ENCODE results near the gene UBE2J2. TPM values are rescaled to one million over a fixed set of nuclear protein-coding genes. Genes with fewer than 3 reads are reported as not detected.

UBE2J2 gene
- total and polyA plus RNA-seq, 2 of the 8 experiments (the other 6 are each of a cell fraction or from before 2014, with no cell fraction given) = 33.6 to 67.9 TPM

- H2AK5ac ChIP-seq (ENCODE audit: low read depth, low read length) = no peak overlapping the region
- H3K9me3 ChIP-seq (ENCODE audit: insufficient read depth in 2 of 2, low read depth in 1 of 2, low read length in 1 of 2) = peaks cover 0 to 8% of the 10 kb centered on the region in 2 experiments; a peak in 2 of 4 replicates
- no peak for FAIRE-seq
- H2BK5ac ChIP-seq (ENCODE audit: low read depth, low read length) = no peak overlapping the region
- H3K23ac ChIP-seq (ENCODE audit: insufficient read length) = no peak overlapping the region
- H4K8ac ChIP-seq (ENCODE audit: extremely low read depth, insufficient read depth, low read length) = no peak overlapping the region
- H3K27me3 ChIP-seq (replicated peaks in 1 of 4; ENCODE audit: control insufficient read depth in 3 of 4, extremely low read depth in 1 of 4, insufficient read depth in 3 of 4, low read length in 3 of 4) = no peaks in the 10 kb centered on the region
- H3K27ac ChIP-seq (ENCODE audit: low read depth, low read length) = no peak overlapping the region
- no peak overlapping the region for H4K91ac ChIP-seq (replicated peaks; ENCODE audit: insufficient read length, low read length)
- no peak overlapping the region for H2BK15ac ChIP-seq (ENCODE audit: low read length)
- no peak overlapping the region for H3K4me3 ChIP-seq (ENCODE audit: extremely low read depth in 1 of 4, insufficient read depth in 2 of 4, low read depth in 3 of 4, low read length in 4 of 4)
- H3K14ac ChIP-seq (ENCODE audit: insufficient read length) = no peak overlapping the region
- H3K23me2 ChIP-seq (ENCODE audit: low read depth, low read length) = peaks cover 7% of the 10 kb centered on the region
- H4K5ac ChIP-seq (ENCODE audit: insufficient read length, low read depth, low read length) = no peak overlapping the region
- H3K4ac ChIP-seq (replicated peaks; ENCODE audit: insufficient read length, low read depth, low read length) = no peak overlapping the region
- DNase-seq (ENCODE audit: low read depth in 1 of 2, low spot score in 2 of 2) = no peak
- no peak overlapping the region for H2AFZ ChIP-seq (ENCODE audit: low read length)
- H3K4me1 ChIP-seq (replicated peaks in 1 of 4; ENCODE audit: control insufficient read depth in 3 of 4, insufficient read depth in 4 of 4, low read length in 3 of 4) = peaks cover 0 to 6% (median under 1%) of the 10 kb centered on the region in 4 experiments; a peak in 4 of 7 replicates
- WGBS, 2 experiments (ENCODE audit: extremely low coverage in 1 of 2, insufficient coverage in 1 of 2, insufficient read length in 1 of 2, insufficient replicate concordance in 2 of 2, low coverage in 1 of 2, low lambda C conversion rate in 2 of 2, missing lambda C conversion rate in 1 of 2) = 99% methylated on average over 27 of the region's 30 CpGs; no CpG with 5 or more reads in 1 of the 2 experiments
- no peak overlapping the region for H3K9ac ChIP-seq (replicated peaks in 1 of 4; ENCODE audit: extremely low read depth in 1 of 4, low read depth in 3 of 4, low read length in 3 of 4)
- no peak overlapping the region for H2BK120ac ChIP-seq (replicated peaks; ENCODE audit: low read depth, low read length)
- ChIA-PET POLR2A (ENCODE audit: partially characterized antibody) (interaction anchor here (1.1 to 3.1 kb wide), 2 partner anchors 9 to 12 kb away, joined by 3 to 15 read pairs; no protein-coding TSS in a partner anchor), CTCF (ENCODE audit: partially characterized antibody) (interaction anchor here (1.0 to 6.2 kb wide), 5 partner anchors 9 to 106 kb away, joined by 3 to 28 read pairs (median 3); no protein-coding TSS in a partner anchor)
- peaks cover 2 to 23% (median 7%) of the 10 kb centered on the region in 4 experiments; a peak in 7 of 8 replicates for H3K36me3 ChIP-seq (ENCODE audit: control insufficient read depth in 2 of 4, insufficient read depth in 4 of 4, low read length in 3 of 4)
- no peak overlapping the region for H2BK12ac ChIP-seq (ENCODE audit: low read depth, low read length)
- H3K18ac ChIP-seq (ENCODE audit: extremely low read depth, low read length) = no peak overlapping the region
- H4K20me1 ChIP-seq (replicated peaks in 1 of 2; ENCODE audit: control insufficient read depth in 1 of 2, insufficient read depth in 2 of 2, low read length in 2 of 2) = peaks cover 5 to 27% of the 10 kb centered on the region in 2 experiments
- no peak overlapping the region for H3K56ac ChIP-seq (replicated peaks; ENCODE audit: insufficient read length, low read depth, low read length)
- H3K4me2 ChIP-seq (ENCODE audit: insufficient read depth in 1 of 2, low read depth in 2 of 2, low read length in 2 of 2) = no peak overlapping the region
- H3K79me1 ChIP-seq (ENCODE audit: low read depth, low read length) = peaks cover 36% of the 10 kb centered on the region
- no peak overlapping the region for H2BK20ac ChIP-seq (ENCODE audit: low read length)
- H3K79me2 ChIP-seq (ENCODE audit: control insufficient read depth in 1 of 2, insufficient read depth in 2 of 2, low read length in 2 of 2) = peaks cover 6 to 39% of the 10 kb centered on the region in 2 experiments; a peak in 3 of 4 replicates
- TF ChIP-seq POLR2A (IDR thresholded peaks at IDR 0.05; ENCODE audit: control extremely low read depth in 1 of 2, low read depth in 2 of 2, low read length in 2 of 2) (no peak), CTBP2 (IDR thresholded peaks at IDR 0.05; ENCODE audit: borderline replicate concordance, insufficient read depth, insufficient read length, low read length) (no peak), RAD21 (IDR thresholded peaks at IDR 0.05 in 1 of 2, conservative IDR thresholded peaks at IDR 0.05 in 1 of 2; ENCODE audit: low read depth in 2 of 2, low read length in 2 of 2) (no peak), SP4 (IDR thresholded peaks at IDR 0.05; ENCODE audit: low read length) (no peak), EP300 (IDR thresholded peaks at IDR 0.05; ENCODE audit: borderline replicate concordance in 1 of 2, low read depth in 2 of 2, low read length in 2 of 2) (no peak), MAX (IDR thresholded peaks at IDR 0.05) (no peak), SIN3A (conservative IDR thresholded peaks at IDR 0.05 in 1 of 2, IDR thresholded peaks at IDR 0.05 in 1 of 2; ENCODE audit: low read depth in 1 of 2, low read length in 2 of 2) (no peak), BRCA1 (IDR thresholded peaks at IDR 0.05; ENCODE audit: low read depth, low read length) (no peak), CBX8 (IDR thresholded peaks at IDR 0.05; ENCODE audit: borderline replicate concordance, low read depth, low read length) (no peak), TBP (IDR thresholded peaks at IDR 0.05; ENCODE audit: low read depth, low read length) (no peak)
Measured at GRCh38 chr1:1228187-1228586, 45.5 kb downstream of the UBE2J2 start.

All from H1 (cell line).